Measurements from ENCODE around the gene LRSAM1. TPM values are rescaled to one million over a fixed set of nuclear protein-coding genes. Genes with fewer than 3 reads are reported as not detected.
A peak's percentile ranks its signal among the peaks of the same experiment; 100 is the strongest.

The LRSAM1 gene
- total RNA-seq, 1 donor from 2014 or later: 20.6 TPM

DNA sequence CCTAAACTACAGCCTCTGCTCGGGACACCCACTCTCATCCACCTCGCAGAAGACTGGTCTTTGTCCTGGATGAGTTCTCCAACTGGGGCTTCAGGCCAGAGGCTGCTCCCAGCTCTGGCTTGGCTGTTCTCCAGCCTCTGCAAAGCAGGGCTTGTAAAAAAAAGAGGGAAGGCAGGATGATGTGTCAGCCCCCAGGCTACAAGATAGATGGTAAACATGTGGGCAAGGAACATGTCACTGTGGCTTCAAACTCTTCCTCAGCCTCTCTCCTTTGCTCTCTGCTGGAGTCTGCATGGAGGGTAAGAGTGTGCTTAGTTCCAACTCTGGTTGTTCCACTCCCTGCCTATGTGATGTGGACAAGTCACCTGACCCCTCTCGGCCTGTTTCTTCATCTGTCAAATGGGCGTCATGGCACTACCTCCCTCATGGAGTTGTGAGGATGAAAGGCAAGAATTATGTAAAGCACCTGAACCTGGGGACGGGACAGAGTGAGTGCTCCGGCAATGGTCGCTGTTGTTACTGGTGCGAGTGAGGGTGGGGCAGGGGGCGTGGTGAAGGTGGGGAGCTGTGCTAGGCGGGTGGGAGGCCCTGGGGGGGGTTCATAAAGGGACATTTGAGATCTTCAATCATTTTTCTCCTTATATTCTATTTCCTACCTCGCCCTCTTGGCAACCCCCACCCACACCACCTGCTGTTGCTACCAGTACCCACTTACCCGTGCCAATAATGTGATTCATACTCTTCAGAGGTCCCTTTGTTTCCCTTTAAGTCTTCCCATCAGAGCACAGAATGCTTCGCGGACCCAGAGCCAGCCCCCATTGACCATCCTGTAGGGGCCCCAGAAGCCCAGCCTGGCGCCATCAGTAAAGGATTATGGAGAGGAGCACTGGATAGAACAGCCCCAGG, 33.9 kb upstream of the LRSAM1 start:
- H3K4me1 Mint-ChIP-seq (ENCODE audit: unreplicated experiment): peaks cover 12% of the 10 kb centered on the region
- peaks cover 14% of the 10 kb centered on the region for H3K36me3 Mint-ChIP-seq
- peak overlapping the region; percentile 62 for H3K4me3 Mint-ChIP-seq
- H3K27me3 Mint-ChIP-seq: no peaks in the 10 kb centered on the region
- no peak for DNase-seq (ENCODE audit: extremely low spot score, unreplicated experiment)
- no peaks in the 10 kb centered on the region for H3K9me3 Mint-ChIP-seq
- peak overlapping the region; percentile 85 for H3K27ac Mint-ChIP-seq
- TF ChIP-seq, protein P1, sequence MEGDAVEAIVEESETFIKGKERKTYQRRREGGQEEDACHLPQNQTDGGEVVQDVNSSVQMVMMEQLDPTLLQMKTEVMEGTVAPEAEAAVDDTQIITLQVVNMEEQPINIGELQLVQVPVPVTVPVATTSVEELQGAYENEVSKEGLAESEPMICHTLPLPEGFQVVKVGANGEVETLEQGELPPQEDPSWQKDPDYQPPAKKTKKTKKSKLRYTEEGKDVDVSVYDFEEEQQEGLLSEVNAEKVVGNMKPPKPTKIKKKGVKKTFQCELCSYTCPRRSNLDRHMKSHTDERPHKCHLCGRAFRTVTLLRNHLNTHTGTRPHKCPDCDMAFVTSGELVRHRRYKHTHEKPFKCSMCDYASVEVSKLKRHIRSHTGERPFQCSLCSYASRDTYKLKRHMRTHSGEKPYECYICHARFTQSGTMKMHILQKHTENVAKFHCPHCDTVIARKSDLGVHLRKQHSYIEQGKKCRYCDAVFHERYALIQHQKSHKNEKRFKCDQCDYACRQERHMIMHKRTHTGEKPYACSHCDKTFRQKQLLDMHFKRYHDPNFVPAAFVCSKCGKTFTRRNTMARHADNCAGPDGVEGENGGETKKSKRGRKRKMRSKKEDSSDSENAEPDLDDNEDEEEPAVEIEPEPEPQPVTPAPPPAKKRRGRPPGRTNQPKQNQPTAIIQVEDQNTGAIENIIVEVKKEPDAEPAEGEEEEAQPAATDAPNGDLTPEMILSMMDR (conservative IDR thresholded peaks at IDR 0.05): no peak

DNA sequence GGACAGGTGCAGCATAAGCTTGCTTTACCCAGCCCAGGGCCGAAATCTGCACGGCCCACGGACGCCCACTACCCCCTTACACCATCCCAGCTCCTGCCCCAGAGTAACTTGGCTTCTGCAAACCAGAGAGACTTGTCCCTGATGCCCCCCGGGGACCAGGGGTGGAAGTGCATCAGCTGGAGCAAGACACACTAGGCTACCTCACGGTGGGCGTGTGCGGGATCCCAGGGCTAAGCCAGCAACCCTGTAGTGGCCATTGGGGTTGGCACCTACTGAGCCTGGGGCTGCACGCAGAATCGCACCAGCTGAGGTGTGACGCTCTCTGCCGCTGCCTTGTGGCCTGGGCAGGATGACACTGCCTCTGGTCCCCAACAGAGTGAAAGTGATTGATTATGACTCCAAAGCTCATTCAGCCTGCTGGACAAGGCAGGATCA, 33.3 kb upstream of the LRSAM1 start:
- peak overlapping the region; percentile 45 for H3K4me3 Mint-ChIP-seq
- H3K9me3 Mint-ChIP-seq: no peaks in the 10 kb centered on the region
- DNase-seq (ENCODE audit: extremely low spot score, unreplicated experiment): no peak
- H3K36me3 Mint-ChIP-seq: peaks cover 14% of the 10 kb centered on the region
- no peaks in the 10 kb centered on the region for H3K27me3 Mint-ChIP-seq
- TF ChIP-seq, protein P1 (conservative IDR thresholded peaks at IDR 0.05): peak; percentile 42
- peaks cover 19% of the 10 kb centered on the region for H3K4me1 Mint-ChIP-seq (ENCODE audit: unreplicated experiment)
- peak overlapping the region; percentile 85 for H3K27ac Mint-ChIP-seq

DNA sequence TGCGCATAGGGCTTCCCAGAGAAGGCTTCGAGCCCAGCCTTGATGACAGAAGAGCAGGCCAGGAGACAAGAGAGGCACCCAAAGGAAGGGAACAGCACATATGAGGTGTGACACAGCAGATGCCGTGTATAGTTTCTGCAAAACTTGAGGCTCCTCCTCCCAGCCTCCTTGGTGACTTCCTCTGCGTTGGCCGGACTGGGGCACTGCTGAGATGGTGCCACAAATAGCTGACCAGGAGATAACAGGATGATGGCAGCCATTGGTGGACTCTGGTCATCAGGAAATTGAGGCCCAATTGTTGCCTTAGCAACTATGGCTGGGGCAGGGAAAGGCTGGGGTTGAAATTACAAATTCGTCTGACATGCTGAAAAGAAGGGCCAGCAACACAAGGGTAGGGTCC, 32.0 kb upstream of the LRSAM1 start:
- peaks cover 6% of the 10 kb centered on the region for H3K36me3 Mint-ChIP-seq
- H3K27ac Mint-ChIP-seq: peak overlapping the region; percentile 85
- peaks cover 27% of the 10 kb centered on the region for H3K4me1 Mint-ChIP-seq (ENCODE audit: unreplicated experiment)
- TF ChIP-seq, protein P1 (conservative IDR thresholded peaks at IDR 0.05): no peak
- DNase-seq (ENCODE audit: extremely low spot score, unreplicated experiment): no peak
- H3K9me3 Mint-ChIP-seq: no peaks in the 10 kb centered on the region
- H3K27me3 Mint-ChIP-seq: no peaks in the 10 kb centered on the region
- H3K4me3 Mint-ChIP-seq: peak overlapping the region; percentile 59

DNA sequence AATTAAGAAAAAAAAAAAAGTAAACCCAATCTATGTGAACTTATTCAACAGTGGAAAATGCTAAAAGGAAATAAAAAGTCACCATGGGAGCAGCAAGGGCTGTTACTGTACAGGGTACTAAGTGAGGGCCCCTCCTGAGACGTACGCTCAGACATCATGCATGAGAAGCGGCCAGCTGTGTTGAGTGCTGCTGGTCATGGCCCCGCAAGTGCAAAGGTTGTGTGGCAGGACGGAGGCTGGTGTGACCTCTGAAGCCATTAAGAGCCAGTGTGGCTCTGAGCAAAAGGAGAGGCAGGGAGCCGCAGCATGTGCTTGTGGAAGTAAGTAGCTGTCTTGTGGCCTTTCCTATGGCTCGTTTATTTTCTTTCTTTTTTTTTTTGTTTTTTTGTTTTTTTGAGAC, 30.3 kb upstream of the LRSAM1 start:
- H3K36me3 Mint-ChIP-seq: no peaks in the 10 kb centered on the region
- H3K9me3 Mint-ChIP-seq: no peaks in the 10 kb centered on the region
- H3K27me3 Mint-ChIP-seq: no peaks in the 10 kb centered on the region
- peak overlapping the region; percentile 51 for H3K4me3 Mint-ChIP-seq
- DNase-seq (ENCODE audit: extremely low spot score, unreplicated experiment): no peak
- H3K27ac Mint-ChIP-seq: no peak overlapping the region
- H3K4me1 Mint-ChIP-seq (ENCODE audit: unreplicated experiment): peaks cover 29% of the 10 kb centered on the region
- TF ChIP-seq, protein P1 (conservative IDR thresholded peaks at IDR 0.05): no peak

DNA sequence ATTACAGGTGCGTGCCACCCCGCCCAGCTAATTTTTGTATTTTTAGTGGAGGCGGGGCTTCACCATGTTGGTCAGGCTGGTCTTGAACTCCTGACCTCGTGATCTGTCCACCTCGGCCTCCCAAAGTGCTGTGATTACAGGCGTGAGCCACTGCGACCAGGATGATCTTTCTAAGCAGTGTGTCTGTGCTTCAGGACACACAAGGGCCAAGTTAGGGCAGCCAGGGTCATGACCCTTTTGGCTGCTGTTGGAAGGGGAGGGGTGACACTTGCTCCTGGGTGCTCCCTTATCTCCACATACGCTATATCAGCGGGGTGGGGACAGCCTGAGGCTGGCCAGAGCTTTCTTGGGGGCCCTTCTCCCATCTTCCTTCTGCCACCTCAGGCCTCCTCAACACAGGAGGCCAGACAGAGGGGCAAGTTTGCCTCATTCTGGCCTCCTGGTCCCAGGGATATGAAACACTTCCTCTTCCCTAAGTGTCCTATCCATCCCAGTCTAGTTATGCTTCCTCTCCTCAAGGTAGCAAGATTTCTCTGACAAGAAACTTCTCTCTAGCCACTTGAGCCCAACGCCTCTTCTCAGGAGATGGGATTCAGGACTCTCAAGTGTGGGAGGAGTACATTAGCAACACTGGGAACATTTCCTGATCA, 29.1 kb upstream of the LRSAM1 start:
- H3K9me3 Mint-ChIP-seq: no peaks in the 10 kb centered on the region
- peaks cover 35% of the 10 kb centered on the region for H3K4me1 Mint-ChIP-seq (ENCODE audit: unreplicated experiment)
- no peak for DNase-seq (ENCODE audit: extremely low spot score, unreplicated experiment)
- no peaks in the 10 kb centered on the region for H3K27me3 Mint-ChIP-seq
- H3K27ac Mint-ChIP-seq: peak overlapping the region; percentile 97
- peak overlapping the region; percentile 98 for H3K4me3 Mint-ChIP-seq
- no peaks in the 10 kb centered on the region for H3K36me3 Mint-ChIP-seq
- TF ChIP-seq, protein P1 (conservative IDR thresholded peaks at IDR 0.05): no peak

Data from type B pancreatic cell (in vitro differentiated cells).